H9 (cell line): ENCODE data around the gene IGSF22. TPM values are rescaled to one million over a fixed set of nuclear protein-coding genes. Genes with fewer than 3 reads are reported as not detected.

ENCODE experiments used
- DNase-seq: peaks from one replicate; pipeline ENCODE4 v3.0.0-alpha.2; 2017
- H2AFZ ChIP-seq: one replicate; pipeline ENCODE4 v1.6.1; 2013; ENCODE audit warnings: mild to moderate bottlenecking, low read length, control low read depth, moderate library complexity
- H2AK5ac ChIP-seq: 2 replicates; pipeline ENCODE4 v1.6.1; 2013; ENCODE audit warnings: low read length, control low read depth, mixed read lengths; ENCODE audit not compliant: insufficient read length
- H2BK120ac ChIP-seq: one replicate; pipeline ENCODE4 v1.6.1; 2013; ENCODE audit warnings: low read depth, mild to moderate bottlenecking, low read length, control low read depth, inconsistent platforms; ENCODE audit not compliant: poor library complexity, severe bottlenecking
- H2BK12ac ChIP-seq: 2 replicates; pipeline ENCODE4 v1.6.1; 2013; ENCODE audit warnings: low read length, control low read depth, mixed read lengths, low read depth; ENCODE audit not compliant: insufficient read length
- H2BK15ac ChIP-seq: 2 replicates; pipeline ENCODE4 v1.6.1; 2013; ENCODE audit warnings: low read depth, low read length, control low read depth
- H2BK20ac ChIP-seq: one replicate; pipeline ENCODE4 v1.6.1; 2013; ENCODE audit warnings: low read depth, mild to moderate bottlenecking, low read length, control low read depth, inconsistent platforms; ENCODE audit not compliant: poor library complexity, severe bottlenecking
- H2BK5ac ChIP-seq: 2 replicates; pipeline ENCODE4 v1.6.1; 2013; ENCODE audit warnings: low read length, control low read depth, mixed read lengths; ENCODE audit not compliant: insufficient read length
- H3K14ac ChIP-seq: 2 replicates; pipeline ENCODE4 v1.6.1; 2013; ENCODE audit warnings: low read length, control low read depth; ENCODE audit not compliant: insufficient read depth
- H3K18ac ChIP-seq: 2 replicates; pipeline ENCODE4 v1.6.1; 2013; ENCODE audit warnings: low read depth, mild to moderate bottlenecking, mixed read lengths, low read length, control low read depth; ENCODE audit not compliant: insufficient read length
- H3K23ac ChIP-seq: 2 replicates; pipeline ENCODE4 v1.6.1; 2013; ENCODE audit warnings: low read length, control low read depth, mixed read lengths, low read depth; ENCODE audit not compliant: insufficient read length
- H3K23me2 ChIP-seq: 2 replicates; pipeline ENCODE4 v1.6.1; 2013; ENCODE audit warnings: low read depth, mild to moderate bottlenecking, mixed read lengths, low read length, control low read depth; ENCODE audit not compliant: insufficient read length, poor library complexity, severe bottlenecking
- H3K27ac ChIP-seq: 2 replicates; pipeline ENCODE4 v1.5.1; 2013; ENCODE audit warnings: low read length, control low read depth, mixed read lengths, low read depth; ENCODE audit not compliant: insufficient read length
- H3K27me3 ChIP-seq: 2 replicates; pipeline ENCODE4 v1.6.1; 2013; ENCODE audit warnings: low read length, control low read depth, inconsistent platforms; ENCODE audit not compliant: insufficient read depth
- H3K4ac ChIP-seq: 2 replicates; pipeline ENCODE4 v1.6.1; 2013; ENCODE audit warnings: low read depth, mild to moderate bottlenecking, control low read depth, inconsistent platforms, low read length, moderate library complexity
- H3K4me1 ChIP-seq: 2 replicates; pipeline ENCODE4 v1.6.1; 2013; ENCODE audit warnings: low read length, control low read depth, inconsistent platforms; ENCODE audit not compliant: insufficient read depth
- H3K4me2 ChIP-seq: 2 replicates; pipeline ENCODE4 v1.6.1; 2013; ENCODE audit warnings: low read length, control low read depth, mixed read lengths; ENCODE audit not compliant: insufficient read length, insufficient read depth
- H3K56ac ChIP-seq: 2 replicates; pipeline ENCODE4 v1.6.1; 2013; ENCODE audit warnings: low read depth, mild to moderate bottlenecking, mixed read lengths, low read length, control low read depth; ENCODE audit not compliant: insufficient read length
- H3K79me1 ChIP-seq: 2 replicates; pipeline ENCODE4 v1.6.1; 2013; ENCODE audit warnings: low read depth, mild to moderate bottlenecking, moderate library complexity, low read length, control low read depth, inconsistent platforms; ENCODE audit not compliant: insufficient read depth, poor library complexity, severe bottlenecking
- H3K79me2 ChIP-seq: 2 replicates; pipeline ENCODE4 v1.6.1; 2013; ENCODE audit warnings: low read length, control low read depth, inconsistent platforms; ENCODE audit not compliant: insufficient read depth
- H3K9ac ChIP-seq: 2 replicates; pipeline ENCODE4 v1.6.1; 2013; ENCODE audit warnings: low read length, control low read depth, mixed read lengths; ENCODE audit not compliant: insufficient read length; ENCODE audit errors: extremely low read depth
- H3K9me3 ChIP-seq: one replicate; pipeline ENCODE4 v1.6.1; 2013; ENCODE audit warnings: low read depth, low read length, inconsistent platforms; ENCODE audit not compliant: control insufficient read depth
- H3T11ph ChIP-seq: one replicate; pipeline ENCODE4 v1.6.1; 2013; ENCODE audit warnings: mild to moderate bottlenecking, low read length, control low read depth, inconsistent platforms
- H4K20me1 ChIP-seq: one replicate; pipeline ENCODE4 v1.6.1; 2013; ENCODE audit not compliant: control insufficient read depth, insufficient read length, insufficient read depth
- H4K5ac ChIP-seq: 2 replicates; pipeline ENCODE4 v1.6.1; 2013; ENCODE audit warnings: low read depth, mild to moderate bottlenecking, mixed read lengths, low read length, control low read depth; ENCODE audit not compliant: insufficient read length
- H4K8ac ChIP-seq: replicated peaks from 2 replicates; pipeline ENCODE4 v1.6.1; 2013; ENCODE audit warnings: low read length, control low read depth, mixed read lengths, low read depth; ENCODE audit not compliant: insufficient read length
- H4K91ac ChIP-seq: 2 replicates; pipeline ENCODE4 v1.6.1; 2013; ENCODE audit warnings: low read depth, mild to moderate bottlenecking, moderate library complexity, mixed read lengths, low read length, control low read depth; ENCODE audit not compliant: insufficient read length
- H3K27ac Mint-ChIP-seq, 3 experiments: 2 replicates in 2 of 3; 3 replicates in 1 of 3; pipeline ENCODE4 v1.8.0; 2020 to 2021; ENCODE audit warnings: mixed read lengths in 3 of 3, mild to moderate bottlenecking in 1 of 3, moderate library complexity in 1 of 3
- H3K27me3 Mint-ChIP-seq: 2 replicates; pipeline ENCODE4 v1.8.0; 2021; ENCODE audit warnings: low read depth, mild to moderate bottlenecking, moderate library complexity, mixed read lengths
- H3K36me3 Mint-ChIP-seq, 3 experiments: 2 replicates in 2 of 3; 3 replicates in 1 of 3; pipeline ENCODE4 v1.8.0; 2020 to 2021; ENCODE audit warnings: low read depth in 3 of 3, mixed read lengths in 3 of 3; ENCODE audit not compliant: insufficient read depth in 1 of 3
- H3K4me1 Mint-ChIP-seq, 2 experiments: 2 replicates each; pipeline ENCODE4 v1.8.0; 2020; ENCODE audit warnings: mixed read lengths in 2 of 2
- H3K4me3 Mint-ChIP-seq, 2 experiments: 2 replicates in 1 of 2; 3 replicates in 1 of 2; pipeline ENCODE4 v1.8.0; 2020 to 2021; ENCODE audit warnings: mild to moderate bottlenecking in 2 of 2, mixed read lengths in 2 of 2, moderate library complexity in 1 of 2
- H3K9me3 Mint-ChIP-seq, 2 experiments: 2 replicates in 1 of 2; 3 replicates in 1 of 2; pipeline ENCODE4 v1.8.0; 2020; ENCODE audit warnings: mild to moderate bottlenecking in 2 of 2, mixed read lengths in 2 of 2, moderate library complexity in 1 of 2
- CTCF ChIP-seq: fragments of 200-600 bp; sonication (generic); conservative IDR thresholded peaks from 3 replicates; pipeline ENCODE4 v1.8.0; 2021; ENCODE audit warnings: antibody characterized with exemption, mild to moderate bottlenecking
- WGBS: extraction: QIAGEN DNeasy Blood & Tissue Kit; methylation state at CpG from one replicate; pipeline ENCODE4 v1.1.7; 2013; ENCODE audit warnings: missing lambda C conversion rate, low lambda C conversion rate, mixed read lengths; ENCODE audit not compliant: insufficient read length; ENCODE audit errors: extremely low coverage; 5-methylcytosine and 5-hydroxymethylcytosine counted together
- total RNA-seq: library from RNA; stranded (reverse); gene quantifications from 2 replicates; pipeline ENCODE4 v1.2.1, GENCODE V29; 2021

IGSF22 gene
- total RNA-seq, 1 experiment from 2014 or later: 0.35 TPM

- H3K4me3 Mint-ChIP-seq: peak overlapping the region in 1 of 2 experiments; percentile 54; a peak in 2 of 5 replicates
- H3K9me3 Mint-ChIP-seq: no peaks in the 10 kb centered on the region; a peak in 1 of 5 replicates
- Histone ChIP-seq H4K8ac (no peak overlapping the region), H2AFZ (no peak overlapping the region), H3K9me3 (no peaks in the 10 kb centered on the region), H3K4me1 (0 out of 2 replicates have a peak, but pooled peaks cover 2% of the 10 kb centered on the region), H3K79me2 (no peaks in the 10 kb centered on the region), H2BK20ac (no peak overlapping the region), H2BK5ac (no peak overlapping the region), H2BK12ac (no peak overlapping the region), H3K27ac (no peak overlapping the region), H3K23ac (no peak overlapping the region), H3K14ac (no peak overlapping the region), H3K4me2 (no peak overlapping the region), H4K5ac (no peak overlapping the region), H2AK5ac (no peak overlapping the region), H2BK120ac (no peak overlapping the region), H3T11ph (no peak overlapping the region), H3K9ac (no peak overlapping the region), H4K20me1 (peaks cover 2% of the 10 kb centered on the region), H3K18ac (no peak overlapping the region), H4K91ac (no peak overlapping the region), H2BK15ac (no peak overlapping the region), H3K79me1 (no peaks in the 10 kb centered on the region), H3K56ac (no peak overlapping the region), H3K23me2 (no peaks in the 10 kb centered on the region), H3K4ac (no peak overlapping the region), H3K27me3 (no peaks in the 10 kb centered on the region)
- DNase-seq: no peak
- no peak overlapping the region; a peak in 1 of 7 replicates for H3K27ac Mint-ChIP-seq
- TF ChIP-seq CTCF: no peak
- no CpG with 5 or more reads among the region's 8 CpGs for WGBS
- H3K27me3 Mint-ChIP-seq: peaks cover 11% of the 10 kb centered on the region
- H3K4me1 Mint-ChIP-seq: peaks cover 31 to 34% of the 10 kb centered on the region in 2 experiments
- H3K36me3 Mint-ChIP-seq: no peaks in the 10 kb centered on the region
Measured at GRCh38 chr11:18773104-18773503, 47.1 kb upstream of the IGSF22 start.
